Myometrial cell (primary cell): ENCODE measurements around the gene SCNN1G. TPM values are rescaled to one million over a fixed set of nuclear protein-coding genes. Genes with fewer than 3 reads are reported as not detected.

Experiments
- total RNA-seq: library from RNA; depleted of rRNA; stranded (reverse); fragments of >200 nt; gene quantifications from 2 replicates; pipeline ENCODE4 v1.2.3, GENCODE V29; 2015

The SCNN1G gene
- total RNA-seq = under 0.01 TPM in 1 of 2 replicates, not detected in the other

GRCh38 chr16:23182679-23183542 is at the start of gene SCNN1G:
SCNN1G (plus strand) TSS chr16:23182745; CDS start chr16:23186272, 3,527 bp downstream.

GRCh38 chr16:23149267-23149992 is 33.1 kb upstream of the SCNN1G start, which contains the start of gene USP31:
USP31 (minus strand) TSS chr16:23149452; CDS start chr16:23149270, 182 bp downstream.

Other genes with a start within 250 kb of the SCNN1G start
- gene USP31, start 33.3 kb upstream of the SCNN1G start, total RNA-seq = 6.7 and 7.8 TPM in 2 replicates
- not detected in 2 replicates for gene SCNN1B, start 119.6 kb downstream of the SCNN1G start, total RNA-seq